GM18858 (cell line): ENCODE data around the gene DSCAML1.

Experiments used
- ATAC-seq: cut with Tn5 transposase; IDR thresholded peaks from one replicate; pipeline ENCODE4 v1.9.1; 2021; ENCODE audit not compliant: unreplicated experiment

DSCAML1 gene

GRCh38 chr11:117437791-117438130 lies 359.3 kb downstream of the DSCAML1 start:
- ATAC-seq: no peak

- ATAC-seq: no peak
These were observed 359.8 kb downstream of the DSCAML1 start for GRCh38 chr11:117437041-117437790.

GRCh38 chr11:117435326-117435725 lies 361.7 kb downstream of the DSCAML1 start:
- no peak for ATAC-seq

GRCh38 chr11:117434481-117434880 lies 362.5 kb downstream of the DSCAML1 start:
- no peak for ATAC-seq

GRCh38 chr11:117433717-117434116 lies 363.3 kb downstream of the DSCAML1 start:
- no peak for ATAC-seq

GRCh38 chr11:117431436-117431835 lies 365.6 kb downstream of the DSCAML1 start:
- no peak for ATAC-seq

GRCh38 chr11:117430293-117430955 lies 366.6 kb downstream of the DSCAML1 start:
- ATAC-seq: no peak

- no peak for ATAC-seq
These were observed 368.2 kb downstream of the DSCAML1 start for GRCh38 chr11:117428856-117429229.

GRCh38 chr11:117428186-117428855 lies 368.7 kb downstream of the DSCAML1 start:
- ATAC-seq: no peak

- ATAC-seq: no peak
These were observed 369.6 kb downstream of the DSCAML1 start for GRCh38 chr11:117427356-117427874.

GRCh38 chr11:117426941-117427340 lies 370.1 kb downstream of the DSCAML1 start:
- no peak for ATAC-seq

GRCh38 chr11:117426297-117426685 lies 370.7 kb downstream of the DSCAML1 start:
- no peak for ATAC-seq

GRCh38 chr11:117425679-117426296 lies 371.2 kb downstream of the DSCAML1 start:
- ATAC-seq: no peak

GRCh38 chr11:117424781-117425180 lies 372.2 kb downstream of the DSCAML1 start:
- ATAC-seq: no peak

GRCh38 chr11:117423046-117423575 lies 373.9 kb downstream of the DSCAML1 start:
- ATAC-seq: no peak

- ATAC-seq: no peak
These were observed 375.5 kb downstream of the DSCAML1 start for GRCh38 chr11:117421476-117421875.

GRCh38 chr11:117421041-117421440 lies 376.0 kb downstream of the DSCAML1 start:
- no peak for ATAC-seq

- ATAC-seq: no peak
These were observed 376.4 kb downstream of the DSCAML1 start for GRCh38 chr11:117420598-117420997.

GRCh38 chr11:117420143-117420485 lies 376.9 kb downstream of the DSCAML1 start:
- no peak for ATAC-seq

- no peak for ATAC-seq
These were observed 377.4 kb downstream of the DSCAML1 start for GRCh38 chr11:117419482-117420142.
